NCI-H510A treated with DMSO at 0.1 percent for 48 hours (cell line): ENCODE results near the gene PTPRE.

Source experiments
- DNase-seq: peaks from one replicate; lab custom pipeline; 2025; lab: John Stamatoyannopoulos, UW

The PTPRE gene

DNA sequence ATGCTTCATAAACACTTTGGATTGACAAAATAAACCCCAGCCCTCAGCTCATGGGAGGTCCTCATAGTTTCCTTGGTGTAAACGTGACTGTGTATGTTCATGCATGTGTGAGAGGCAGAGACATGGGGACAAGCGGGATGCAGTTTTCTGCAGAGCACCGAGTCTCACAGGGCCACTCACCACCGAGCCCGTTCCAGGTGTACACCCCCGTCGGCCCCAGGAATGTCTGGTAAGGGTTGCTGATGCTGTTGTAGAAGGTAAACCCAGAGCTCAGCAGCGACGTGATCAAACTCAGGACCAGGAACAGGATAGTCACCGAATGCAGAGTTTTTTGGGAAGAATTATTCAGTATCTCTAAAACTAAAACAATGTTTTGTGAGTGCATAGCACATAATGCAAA, 23.4 kb upstream of the PTPRE start:
- DNase-seq, result no peak

DNA sequence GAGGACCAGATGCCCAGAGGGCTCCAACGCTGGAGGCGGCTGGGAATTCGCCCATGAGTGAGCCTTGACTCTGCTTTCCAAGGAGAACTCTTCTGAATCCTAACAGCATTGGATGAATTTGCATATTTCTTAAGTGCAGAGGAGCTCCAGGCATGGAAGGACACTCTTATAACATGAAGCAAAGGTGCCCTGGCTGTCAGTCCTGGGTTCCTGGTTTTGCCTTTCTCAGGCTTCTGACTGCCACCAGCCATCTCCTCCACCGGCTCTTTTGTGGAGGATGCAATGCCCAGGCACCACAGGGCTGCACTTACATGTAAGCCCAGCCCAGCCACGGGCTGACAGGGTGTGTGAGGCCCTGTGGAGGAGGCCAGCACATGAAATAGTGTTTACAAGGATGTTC, 22.4 kb upstream of the PTPRE start:
- no peak for DNase-seq

DNA sequence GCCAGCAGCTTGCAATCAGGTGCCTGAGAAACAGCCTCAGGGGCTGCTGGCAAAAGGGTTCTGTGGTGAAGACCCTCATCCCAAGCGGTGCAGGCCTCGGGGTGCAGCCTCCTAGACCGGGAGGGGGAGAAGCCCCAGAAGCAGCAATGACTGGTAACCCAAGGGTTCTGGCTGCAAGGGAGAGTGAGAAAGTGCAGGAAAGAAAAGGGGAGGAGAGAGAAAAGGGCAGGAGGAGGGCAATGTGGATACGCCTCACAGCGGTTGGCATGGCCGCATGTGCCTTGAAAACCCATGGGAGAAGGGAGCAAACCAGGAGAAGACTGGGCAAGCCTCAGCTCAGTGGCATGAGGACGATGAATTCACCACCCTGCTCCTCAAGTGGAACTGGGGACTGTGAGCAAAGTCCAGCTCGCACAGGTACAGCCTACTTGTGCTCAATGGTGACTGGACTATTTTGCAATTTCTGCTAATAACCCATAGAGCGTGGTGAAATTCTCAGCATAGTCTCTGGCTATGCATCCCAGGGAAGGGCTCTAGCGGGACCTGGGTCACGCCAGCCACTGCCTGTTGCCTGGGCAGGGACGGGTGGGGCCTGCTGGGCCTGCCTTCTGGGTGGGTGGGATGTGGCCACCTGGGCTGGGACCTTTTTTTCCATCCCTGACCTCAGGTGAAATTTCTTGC, 20.4 kb upstream of the PTPRE start:
- no peak for DNase-seq

DNA sequence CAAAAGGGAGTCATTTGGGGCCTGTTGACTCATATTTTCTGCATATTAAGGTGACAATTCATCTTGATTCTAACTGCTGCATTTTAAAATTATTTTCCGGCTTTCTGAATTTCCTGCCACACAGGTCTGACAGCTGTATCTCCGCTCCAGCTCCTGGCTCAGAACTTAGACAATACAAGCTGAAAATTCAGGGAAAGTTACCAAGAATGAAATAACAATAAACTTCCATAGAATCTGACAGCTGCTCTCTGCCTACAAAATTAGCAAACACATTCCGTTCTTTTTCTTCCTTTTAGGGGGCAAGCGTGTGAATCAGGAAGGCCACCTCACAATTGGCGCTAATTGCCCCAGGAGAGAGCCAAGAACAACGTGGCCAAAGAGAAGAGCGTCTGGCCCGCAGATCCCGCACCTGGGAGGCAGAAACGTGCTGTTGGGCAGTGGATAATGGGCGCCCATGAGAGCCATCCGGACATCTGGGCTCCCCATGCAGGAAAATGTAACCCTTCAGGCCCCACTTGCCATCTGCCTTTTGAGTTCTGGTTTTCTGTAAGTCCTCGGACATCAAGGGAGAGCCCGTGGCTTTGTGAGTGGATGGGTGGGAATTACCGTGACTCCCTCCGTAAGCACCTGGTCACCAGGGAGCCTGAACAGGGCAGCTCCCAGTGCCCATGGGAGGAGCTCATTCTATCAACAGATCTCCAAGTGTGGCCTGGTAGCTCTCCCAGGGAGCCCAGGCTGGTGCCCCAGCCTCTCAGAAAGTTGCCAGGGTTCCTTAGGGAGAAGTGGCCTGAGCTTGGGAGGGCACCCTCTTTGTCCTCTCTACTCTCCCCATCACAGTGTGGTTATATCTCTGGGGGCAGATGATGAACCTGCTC, 19.1 kb upstream of the PTPRE start:
- DNase-seq, result no peak

DNA sequence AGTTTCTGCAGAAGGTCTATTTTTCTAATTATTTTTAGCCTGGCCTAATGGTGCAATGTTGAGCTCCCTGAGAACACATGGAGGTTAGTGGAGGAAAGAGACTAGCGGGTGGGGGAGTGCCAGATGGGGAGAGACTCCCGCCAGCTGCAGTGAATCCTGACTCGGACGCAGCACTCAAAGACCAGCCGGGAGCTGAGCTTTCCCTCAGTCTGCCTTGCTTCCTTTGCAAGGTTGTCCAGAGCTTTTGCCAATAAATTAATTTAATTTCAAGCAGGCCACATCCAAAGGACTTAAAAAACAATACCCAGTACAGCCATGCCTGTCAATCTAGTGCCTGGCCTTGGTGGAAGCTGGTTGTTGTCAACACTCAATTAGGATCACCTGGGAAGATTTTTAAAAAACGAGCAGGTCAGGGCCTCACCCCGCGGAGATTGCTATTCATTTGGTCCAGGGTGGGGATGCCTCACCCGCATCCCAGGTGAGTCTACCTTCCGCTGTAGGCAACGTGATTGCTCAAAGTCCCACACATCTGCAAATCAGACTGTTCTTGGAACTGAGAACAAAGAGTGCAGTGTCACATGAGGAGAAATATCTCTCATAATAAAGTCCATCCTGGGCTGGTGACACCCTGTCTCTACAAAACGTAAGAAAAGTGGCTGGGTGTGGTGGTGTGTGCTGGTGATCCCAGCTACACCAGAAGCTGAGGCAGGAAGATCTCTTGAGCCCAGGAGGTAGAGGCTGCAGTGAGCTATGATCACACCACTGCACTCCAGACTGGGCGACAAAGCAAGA, 18.2 kb upstream of the PTPRE start:
- no peak for DNase-seq

DNA sequence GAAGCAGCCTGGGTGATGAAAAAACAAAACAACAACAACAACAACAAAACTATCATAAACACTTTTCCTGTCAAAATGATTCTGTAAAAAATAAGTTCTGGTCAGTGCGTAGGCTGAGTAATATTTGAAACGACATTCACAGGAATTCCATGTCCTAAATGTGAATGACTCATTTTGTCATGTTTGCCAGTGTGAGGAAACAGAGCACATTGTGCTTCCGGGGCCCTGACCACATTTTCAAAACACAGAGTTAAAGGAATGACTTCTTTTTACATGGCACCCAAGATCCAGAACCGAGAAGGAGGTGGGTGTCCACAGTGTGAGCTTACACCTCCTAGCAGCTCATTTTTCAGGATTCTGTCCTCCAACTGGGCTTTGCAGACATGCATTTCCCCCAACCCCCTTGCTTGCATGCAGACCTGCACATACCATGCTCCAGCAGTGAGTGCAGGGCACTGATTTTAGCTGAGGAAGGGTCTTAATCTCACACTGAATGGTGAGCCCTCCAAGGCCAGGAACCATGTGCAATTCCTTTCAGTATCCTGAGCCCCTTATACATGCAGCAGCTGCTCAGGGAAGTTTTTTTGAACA, 17.2 kb upstream of the PTPRE start:
- no peak for DNase-seq

DNA sequence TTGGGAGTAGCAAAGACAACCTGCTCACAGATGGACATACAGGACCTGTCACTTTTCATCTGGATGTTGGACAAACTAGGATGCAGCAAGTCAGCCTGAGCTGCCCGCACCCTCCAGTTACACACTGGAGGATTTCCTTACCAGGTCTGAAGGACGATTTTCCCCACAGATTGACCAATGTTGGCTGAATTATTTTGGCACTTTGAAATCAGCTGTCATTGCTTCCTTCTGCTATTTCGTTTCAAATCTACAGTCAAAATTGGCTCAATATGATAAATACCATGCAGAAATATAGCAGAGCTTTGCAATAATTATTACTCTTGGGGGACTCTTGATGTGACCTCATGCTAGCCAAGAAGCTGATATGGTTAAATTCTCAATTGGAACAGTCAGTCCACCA, 16.7 kb upstream of the PTPRE start:
- no peak for DNase-seq

DNA sequence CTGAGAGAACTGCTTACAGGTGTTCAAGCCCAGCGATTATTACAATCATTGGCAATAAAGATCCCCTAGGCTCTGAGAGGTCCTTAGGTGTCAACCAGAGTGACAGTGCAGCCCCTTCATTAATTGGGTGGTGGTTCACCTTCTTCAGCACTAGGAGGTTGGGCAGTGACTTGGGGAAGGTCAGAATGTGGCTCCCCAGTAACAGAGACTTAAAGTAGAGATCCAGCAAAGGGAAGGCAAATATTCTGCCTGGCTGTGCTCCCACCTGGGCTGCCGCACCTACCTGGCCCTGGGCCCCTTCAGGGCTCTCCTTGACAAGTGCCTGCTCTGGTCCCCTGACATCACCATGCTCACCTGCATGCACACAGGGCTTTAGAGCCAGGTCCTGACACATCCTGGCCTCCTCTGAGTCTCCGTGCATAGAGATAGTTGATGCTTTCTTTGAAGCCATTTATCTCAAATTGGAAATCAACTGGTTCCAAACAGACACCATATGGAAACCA, 16.0 kb upstream of the PTPRE start:
- no peak for DNase-seq

DNA sequence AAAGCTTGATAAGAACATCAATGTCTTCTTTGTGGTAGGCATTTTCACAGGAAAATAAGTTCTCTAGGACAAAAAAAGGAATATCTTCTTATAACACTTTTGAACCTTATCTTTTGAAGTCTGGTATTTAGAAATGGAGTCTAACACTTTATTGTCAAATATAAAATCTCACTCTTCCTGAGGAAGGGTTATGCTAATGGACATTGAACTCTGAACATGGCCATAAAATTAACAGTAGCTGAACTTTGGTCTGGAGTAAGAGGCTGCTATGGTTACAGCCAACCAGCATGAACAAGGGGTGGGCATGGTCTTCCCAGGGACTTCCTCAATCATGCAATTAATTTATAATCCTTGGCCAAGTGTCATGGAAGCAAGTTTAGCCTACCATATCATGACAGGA, 14.2 kb upstream of the PTPRE start, which contains the start of gene CLRN3:
Gene CLRN3, minus strand, starts transcription at position 199 of the 400 bp plus-strand sequence. Its CDS starts 157 bp downstream, at position 42.
- no peak for DNase-seq

DNA sequence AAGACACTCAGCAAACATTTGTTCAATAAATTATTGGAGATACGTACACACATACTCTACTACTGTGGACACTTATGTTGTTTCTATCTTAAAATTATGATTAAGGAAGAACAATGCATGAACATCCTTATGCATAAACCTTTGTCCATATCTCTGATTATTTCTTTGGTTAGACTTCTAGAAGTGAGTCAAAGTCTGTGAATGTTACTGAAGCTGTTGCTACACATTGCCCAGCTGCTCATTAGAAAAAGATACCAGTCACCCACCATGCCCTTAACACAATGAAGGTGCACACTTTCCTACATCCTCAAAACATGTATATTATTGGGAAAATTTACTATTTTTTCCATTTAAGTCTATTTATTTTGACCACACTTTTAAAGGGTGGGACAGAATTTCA, 12.8 kb upstream of the PTPRE start:
- DNase-seq, result no peak

DNA sequence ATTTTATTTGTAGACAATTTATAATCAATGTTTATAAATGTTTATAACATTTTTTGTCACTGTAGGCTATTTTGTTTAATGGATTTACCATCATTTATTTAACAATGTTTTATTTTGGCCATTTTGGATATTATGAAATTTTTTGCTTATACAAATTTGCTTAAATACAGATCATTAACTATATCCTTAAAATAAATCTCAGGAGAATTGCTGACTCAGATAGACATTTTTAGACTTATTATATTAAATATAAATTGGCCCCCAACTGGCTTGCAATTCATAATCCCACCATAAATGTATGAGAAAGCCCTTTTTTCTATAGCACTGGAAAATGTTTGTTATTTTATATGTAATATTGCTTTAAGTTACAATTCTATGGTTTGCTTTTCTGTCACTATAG, 10.3 kb upstream of the PTPRE start:
- no peak for DNase-seq

DNA sequence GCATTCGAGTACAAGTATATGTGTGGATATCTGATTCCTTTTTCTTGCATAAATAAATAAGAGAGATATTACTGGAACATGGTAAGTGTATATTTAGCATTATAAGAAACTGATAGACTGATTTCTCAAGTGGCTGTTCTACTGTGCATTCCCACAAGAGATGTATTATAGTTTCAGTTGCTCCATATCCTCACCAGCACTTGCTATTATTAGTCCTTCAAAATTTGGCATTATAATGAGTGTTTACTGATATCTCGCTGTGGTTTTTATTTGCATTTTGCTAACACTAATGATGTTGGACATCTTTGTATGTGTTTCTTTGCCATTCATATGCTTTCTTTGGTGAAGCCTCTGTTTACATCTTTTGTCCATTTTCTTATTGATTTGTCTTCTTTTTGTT, 9.7 kb upstream of the PTPRE start:
- no peak for DNase-seq

DNA sequence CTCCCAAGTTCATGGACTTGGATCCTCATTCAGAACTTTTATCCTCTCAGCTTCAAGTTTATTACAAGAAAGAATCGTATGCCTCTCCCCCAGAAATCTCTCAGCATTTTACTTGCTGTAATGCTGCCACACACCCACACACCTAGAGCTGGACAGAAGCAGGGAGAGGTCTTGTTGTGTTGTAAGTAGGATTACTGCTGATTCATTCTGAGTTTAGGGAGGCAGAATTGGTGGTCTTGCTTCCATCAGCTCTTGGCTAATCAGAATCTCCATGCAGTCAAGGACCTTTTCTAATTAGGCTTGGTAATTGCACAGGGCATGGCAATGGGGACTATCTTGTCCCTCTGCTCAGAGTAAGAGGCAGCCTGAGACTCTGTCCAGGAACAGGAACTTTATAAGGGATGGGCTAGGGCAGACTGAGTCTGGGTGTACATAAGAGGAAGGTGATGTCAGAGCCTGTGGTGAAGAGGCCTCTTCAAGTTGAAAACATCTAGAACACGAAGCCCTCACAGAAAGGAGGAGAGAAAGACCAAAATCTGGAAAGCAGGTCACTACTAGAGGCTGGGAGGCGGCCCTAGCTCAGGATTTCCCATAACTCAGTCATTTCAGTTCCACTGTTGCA, 7.0 kb upstream of the PTPRE start:
- no peak for DNase-seq

DNA sequence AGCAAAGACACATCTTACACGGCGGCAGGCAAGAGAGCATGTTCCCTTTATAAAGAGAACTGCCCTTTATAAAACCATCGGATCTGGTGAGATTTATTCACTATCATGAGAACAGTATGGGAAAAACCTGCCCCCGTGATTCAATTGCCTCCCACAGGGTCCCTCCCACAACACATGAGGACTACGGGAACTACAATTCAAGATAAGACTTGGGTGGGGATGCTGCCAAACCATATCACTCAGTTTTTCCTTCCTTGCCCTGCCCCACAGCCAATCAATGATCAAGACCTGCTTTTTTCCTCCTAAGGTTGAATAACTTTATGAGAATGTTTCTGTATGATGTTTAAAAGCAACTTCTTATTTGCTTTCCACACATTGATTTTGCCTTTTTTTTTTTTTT, 3.1 kb upstream of the PTPRE start:
- no peak for DNase-seq

DNA sequence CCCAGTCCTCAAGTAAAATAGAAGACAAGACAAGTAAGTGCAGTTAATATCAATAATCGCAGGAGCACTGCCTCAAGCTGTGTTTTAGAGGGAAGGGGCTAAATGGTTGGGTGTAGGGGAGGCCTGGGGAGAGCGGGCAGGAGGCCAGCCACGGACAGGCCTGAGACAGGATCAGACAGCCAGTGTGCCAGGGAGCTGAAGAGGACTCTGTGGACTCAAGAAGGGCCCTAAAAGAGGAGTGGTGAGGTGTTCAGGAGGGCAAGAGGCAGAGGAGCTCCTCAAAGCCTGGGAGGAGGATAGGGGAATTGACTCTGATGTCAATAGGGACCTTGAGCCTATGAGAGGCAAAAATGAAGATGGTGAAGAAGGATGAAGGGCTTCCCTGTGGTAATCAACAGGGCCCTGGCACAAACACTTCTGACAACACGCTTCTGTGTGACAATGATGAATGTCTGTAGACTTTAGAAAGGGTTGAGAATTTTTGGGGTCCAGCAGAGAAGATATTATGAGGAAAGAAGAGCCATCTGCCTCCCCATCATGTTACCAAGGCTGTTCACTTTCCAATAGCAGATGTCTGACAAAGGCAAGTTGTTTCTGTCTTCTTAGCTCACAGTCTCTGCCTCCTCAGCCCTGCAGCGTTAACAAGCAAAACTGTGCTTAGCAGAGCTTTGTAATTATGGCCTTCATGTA, 2.4 kb upstream of the PTPRE start:
- DNase-seq, result no peak

DNA sequence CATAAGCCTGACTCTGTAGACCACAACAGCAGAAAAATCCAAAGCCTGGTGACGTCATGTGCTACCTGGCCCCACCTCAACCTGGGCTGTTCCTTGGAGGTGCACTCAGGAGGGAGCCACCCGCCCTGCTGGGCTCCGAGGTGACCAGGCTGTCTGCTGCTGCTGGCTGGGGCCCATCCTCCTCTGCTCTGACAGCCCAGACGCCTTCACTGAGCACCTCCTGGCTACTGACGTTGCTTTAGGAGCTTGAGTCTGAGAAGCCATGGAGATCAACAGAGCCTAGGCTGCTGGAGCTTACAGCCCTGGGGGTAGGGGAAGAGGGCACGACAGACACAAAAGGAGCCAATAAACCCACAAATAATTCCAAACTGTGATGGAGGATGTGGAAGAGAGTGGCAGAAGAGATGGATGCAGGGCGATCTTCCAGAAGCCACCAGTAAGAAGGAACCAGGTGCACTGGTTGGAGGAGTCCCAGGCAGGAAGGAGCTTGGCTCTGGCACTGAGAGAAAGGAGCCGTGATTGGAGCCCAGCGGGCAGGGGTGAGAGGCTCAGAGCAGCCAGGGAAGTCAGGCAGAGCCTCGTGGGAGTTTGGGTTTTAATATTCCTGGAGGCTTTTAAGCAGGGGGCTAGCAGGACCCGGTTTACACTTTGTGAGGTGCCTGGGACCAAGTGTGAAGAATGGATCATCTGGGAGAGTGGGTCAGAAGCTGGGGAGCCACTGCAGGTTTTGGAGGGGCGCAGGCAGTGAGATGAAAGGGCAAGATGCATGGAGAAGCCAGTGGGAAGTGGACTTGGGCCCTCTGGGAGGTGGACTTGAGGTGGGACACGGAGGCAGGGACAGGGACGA, 1.7 kb upstream of the PTPRE start:
- DNase-seq, result no peak

DNA sequence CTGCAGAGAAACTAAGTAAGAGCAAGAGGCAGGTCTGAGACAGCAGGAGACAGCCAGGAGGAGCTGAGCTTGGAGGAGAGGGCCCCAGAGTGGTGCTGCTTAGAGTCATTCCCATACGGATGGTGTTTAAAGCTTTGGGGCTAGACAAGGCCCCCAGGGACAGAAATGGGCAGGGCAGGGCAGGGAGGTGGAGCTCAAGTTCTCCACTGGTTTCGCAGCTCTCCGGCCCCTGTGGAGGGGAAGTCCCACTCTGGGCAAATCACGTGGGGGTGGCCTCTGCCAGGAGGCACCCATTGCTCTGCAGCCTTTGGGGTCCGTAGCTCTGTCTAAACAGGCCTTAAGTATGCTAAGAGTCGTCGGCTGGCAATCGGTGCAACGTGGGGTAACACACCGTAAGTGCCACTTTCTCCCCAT, 1.0 kb upstream of the PTPRE start:
- no peak for DNase-seq

DNA sequence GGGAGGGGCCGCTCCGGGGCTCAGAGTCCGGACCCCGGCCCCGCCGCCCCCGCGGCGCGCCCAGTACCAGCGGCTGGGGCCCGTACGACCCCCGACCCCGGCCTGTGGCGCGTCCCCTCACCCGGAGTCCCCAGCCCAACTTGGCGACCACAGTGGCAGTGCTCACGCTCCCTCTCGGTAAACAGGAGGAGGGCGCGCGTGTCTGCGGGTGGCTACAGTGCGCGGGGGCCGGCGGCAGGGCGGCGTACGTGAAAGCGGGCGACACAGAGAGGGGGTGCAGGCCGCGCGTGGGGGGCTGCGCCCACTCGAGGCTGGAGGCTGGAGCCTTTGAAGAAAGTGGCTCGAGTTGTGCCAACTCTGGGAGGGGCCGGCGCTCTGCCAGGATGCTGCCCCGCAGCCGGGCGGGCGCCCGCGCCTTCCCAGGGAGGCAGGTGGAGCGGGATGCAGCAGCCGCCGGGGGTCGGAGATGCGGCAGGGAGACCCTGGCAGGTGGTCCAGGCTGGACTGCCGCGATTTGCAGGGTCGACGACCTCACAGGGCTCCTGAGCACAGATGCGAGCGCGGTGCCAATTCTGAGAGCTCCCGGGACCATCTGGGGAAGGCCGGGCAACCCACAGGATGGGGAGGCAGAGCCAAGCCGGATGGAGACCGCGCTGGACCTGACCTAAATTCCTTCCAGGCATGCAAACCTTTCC, 655 bp downstream of the PTPRE start:
- DNase-seq, result no peak
